H1 (cell line): ENCODE measurements around the gene TFCP2L1. TPM values are rescaled to one million over a fixed set of nuclear protein-coding genes. Genes with fewer than 3 reads are reported as not detected.

Source experiments
- CTCF ChIA-PET: fragments of 300-600 bp; sonication (Branson Sonifier 250); formaldehyde crosslinking; loops from one replicate; lab custom pipeline; 2021; ENCODE audit not compliant: partially characterized antibody; lab: Charles Lee
- POLR2A ChIA-PET: fragments of 300-600 bp; sonication (Branson Sonifier 250); formaldehyde crosslinking; loops from one replicate; lab custom pipeline; 2021; ENCODE audit warnings: inconsistent platforms; ENCODE audit not compliant: partially characterized antibody; lab: Charles Lee
- DNase-seq, 2 experiments: peaks; one replicate each; pipeline versions ENCODE4 v3.0.0 to v3.0.0-alpha.2; 2010 to 2022; ENCODE audit warnings: low spot score in 2 of 2, low read depth in 1 of 2, mixed read lengths in 1 of 2
- FAIRE-seq: peaks from 2 replicates; lab custom pipeline; 2011; peaks lifted over from hg19 to GRCh38; lab: Jason Lieb, UNC
- H2AFZ ChIP-seq: 2 replicates; pipeline ENCODE4 v1.8.1; 2012; ENCODE audit warnings: low read length, inconsistent platforms
- H2AK5ac ChIP-seq: 2 replicates; pipeline ENCODE4 v1.6.1; 2013; ENCODE audit warnings: low read depth, low read length
- H2BK120ac ChIP-seq: replicated peaks from 2 replicates; pipeline ENCODE3; 2013; ENCODE audit warnings: low read depth, low read length, inconsistent platforms
- H2BK12ac ChIP-seq: 2 replicates; pipeline ENCODE4 v1.6.1; 2013; ENCODE audit warnings: low read depth, low read length
- H2BK15ac ChIP-seq: 2 replicates; pipeline ENCODE4 v1.6.1; 2013; ENCODE audit warnings: low read length
- H2BK20ac ChIP-seq: 2 replicates; pipeline ENCODE4 v1.6.1; 2013; ENCODE audit warnings: low read length
- H2BK5ac ChIP-seq: 2 replicates; pipeline ENCODE4 v1.6.1; 2013; ENCODE audit warnings: low read depth, low read length
- H3K14ac ChIP-seq: 2 replicates; pipeline ENCODE4 v1.6.1; 2013; ENCODE audit warnings: inconsistent platforms; ENCODE audit not compliant: insufficient read length
- H3K18ac ChIP-seq: 2 replicates; pipeline ENCODE4 v1.6.1; 2013; ENCODE audit warnings: low read length; ENCODE audit errors: extremely low read depth
- H3K23ac ChIP-seq: 2 replicates; pipeline ENCODE4 v1.6.1; 2013; ENCODE audit warnings: inconsistent platforms; ENCODE audit not compliant: insufficient read length
- H3K23me2 ChIP-seq: 2 replicates; pipeline ENCODE4 v1.6.1; 2013; ENCODE audit warnings: low read depth, low read length
- H3K27ac ChIP-seq: 2 replicates; pipeline ENCODE4 v1.6.1; 2011; ENCODE audit warnings: low read depth, low read length, inconsistent platforms
- H3K27me3 ChIP-seq, 4 experiments: replicated peaks in 1 of 4; 1 replicate in 1 of 4; 2 replicates in 3 of 4; pipeline versions ENCODE4 v1.6.1 to v1.8.1; 2011 to 2013; ENCODE audit warnings: low read length in 3 of 4, mild to moderate bottlenecking in 3 of 4, inconsistent platforms in 2 of 4, mixed read lengths in 2 of 4, moderate library complexity in 1 of 4; ENCODE audit not compliant: control insufficient read depth in 3 of 4, insufficient read depth in 3 of 4; ENCODE audit errors: extremely low read depth in 1 of 4
- H3K36me3 ChIP-seq, 4 experiments: 2 replicates each; pipeline versions ENCODE4 v1.6.1 to v1.8.1; 2011 to 2013; ENCODE audit warnings: mild to moderate bottlenecking in 4 of 4, low read length in 3 of 4, moderate library complexity in 2 of 4, control low read depth in 1 of 4, inconsistent platforms in 1 of 4; ENCODE audit not compliant: insufficient read depth in 4 of 4, control insufficient read depth in 2 of 4
- H3K4ac ChIP-seq: replicated peaks from 2 replicates; pipeline ENCODE3; 2013; ENCODE audit warnings: low read length, low read depth, mixed read lengths, inconsistent platforms; ENCODE audit not compliant: insufficient read length
- H3K4me1 ChIP-seq, 4 experiments: replicated peaks in 1 of 4; 1 replicate in 1 of 4; 2 replicates in 3 of 4; pipeline versions ENCODE4 v1.6.1 to v1.8.1; 2011 to 2013; ENCODE audit warnings: low read length in 3 of 4, inconsistent platforms in 2 of 4, mixed read lengths in 1 of 4; ENCODE audit not compliant: insufficient read depth in 4 of 4, control insufficient read depth in 3 of 4
- H3K4me2 ChIP-seq, 2 experiments: 2 replicates each; pipeline versions ENCODE4 v1.6.1 to v1.8.1; 2011 to 2013; ENCODE audit warnings: low read depth in 2 of 2, low read length in 2 of 2, control low read depth in 1 of 2, inconsistent platforms in 1 of 2, mild to moderate bottlenecking in 1 of 2; ENCODE audit not compliant: insufficient read depth in 1 of 2
- H3K4me3 ChIP-seq, 4 experiments: fragments of 200-600, 300-600 bp in 1 of 4; sonication (generic), shearing (Covaris generic), sonication (Bioruptor Twin) in 1 of 4; 2 replicates each; pipeline versions ENCODE4 v1.5.1 to v1.8.1; 2011 to 2016; ENCODE audit warnings: low read length in 4 of 4, low read depth in 3 of 4, control low read depth in 2 of 4, inconsistent platforms in 2 of 4, mild to moderate bottlenecking in 2 of 4, mixed read lengths in 1 of 4, moderate library complexity in 1 of 4; ENCODE audit not compliant: insufficient read depth in 2 of 4; ENCODE audit errors: extremely low read depth in 1 of 4
- H3K56ac ChIP-seq: replicated peaks from 2 replicates; pipeline ENCODE3; 2013; ENCODE audit warnings: low read depth, mild to moderate bottlenecking, mixed read lengths, low read length, inconsistent platforms; ENCODE audit not compliant: insufficient read length
- H3K79me1 ChIP-seq: 2 replicates; pipeline ENCODE4 v1.6.1; 2013; ENCODE audit warnings: low read depth, low read length, control low read depth
- H3K79me2 ChIP-seq, 2 experiments: 2 replicates each; pipeline versions ENCODE4 v1.6.1 to v1.8.1; 2012 to 2013; ENCODE audit warnings: low read length in 2 of 2, mild to moderate bottlenecking in 2 of 2, inconsistent platforms in 1 of 2; ENCODE audit not compliant: insufficient read depth in 2 of 2, control insufficient read depth in 1 of 2
- H3K9ac ChIP-seq, 4 experiments: replicated peaks in 1 of 4; 1 replicate in 1 of 4; 2 replicates in 3 of 4; pipeline versions ENCODE4 v1.6.1 to v1.8.1; 2011 to 2013; ENCODE audit warnings: low read depth in 3 of 4, low read length in 3 of 4, control low read depth in 2 of 4, mild to moderate bottlenecking in 2 of 4, moderate library complexity in 2 of 4, inconsistent platforms in 1 of 4; ENCODE audit errors: extremely low read depth in 1 of 4
- H3K9me3 ChIP-seq, 2 experiments: 2 replicates each; pipeline versions ENCODE4 v1.6.1 to v1.8.1; 2012 to 2013; ENCODE audit warnings: mild to moderate bottlenecking in 2 of 2, moderate library complexity in 2 of 2, control low read depth in 1 of 2, inconsistent platforms in 1 of 2, low read depth in 1 of 2, low read length in 1 of 2, mixed read lengths in 1 of 2; ENCODE audit not compliant: insufficient read depth in 2 of 2
- H4K20me1 ChIP-seq, 2 experiments: replicated peaks in 1 of 2; 2 replicates each; pipeline versions ENCODE3 to v1.8.1; 2011 to 2013; ENCODE audit warnings: inconsistent platforms in 2 of 2, low read length in 2 of 2, mild to moderate bottlenecking in 1 of 2; ENCODE audit not compliant: insufficient read depth in 2 of 2, control insufficient read depth in 1 of 2
- H4K5ac ChIP-seq: 2 replicates; pipeline ENCODE4 v1.6.1; 2013; ENCODE audit warnings: low read length, low read depth, mixed read lengths, inconsistent platforms; ENCODE audit not compliant: insufficient read length
- H4K8ac ChIP-seq: 2 replicates; pipeline ENCODE4 v1.8.0; 2013; ENCODE audit warnings: mild to moderate bottlenecking, moderate library complexity, low read length, inconsistent platforms; ENCODE audit not compliant: insufficient read depth; ENCODE audit errors: extremely low read depth
- H4K91ac ChIP-seq: replicated peaks from 2 replicates; pipeline ENCODE3; 2013; ENCODE audit warnings: low read length, mixed read lengths, inconsistent platforms; ENCODE audit not compliant: insufficient read length
- BACH1 ChIP-seq: IDR thresholded peaks from 2 replicates; pipeline ENCODE4 v1.6.1; 2012; ENCODE audit warnings: low read length, improper control_type of control experiment
- BRCA1 ChIP-seq: IDR thresholded peaks from 2 replicates; pipeline ENCODE4 v1.6.1; 2012; ENCODE audit warnings: low read depth, low read length, improper control_type of control experiment
- CTCF ChIP-seq, 3 experiments: IDR thresholded peaks; 1 replicate in 2 of 3; 2 replicates in 1 of 3; pipeline versions ENCODE4 v1.5.1 to v1.6.1; 2011; ENCODE audit warnings: low read length in 3 of 3, mild to moderate bottlenecking in 3 of 3, inconsistent platforms in 2 of 3, low read depth in 1 of 3, moderate library complexity in 1 of 3; ENCODE audit not compliant: insufficient read depth in 1 of 3; ENCODE audit errors: control extremely low read depth in 1 of 3
- KDM4A ChIP-seq: IDR thresholded peaks from one replicate; pipeline ENCODE4 v1.7.1; 2012; ENCODE audit warnings: low read depth, mild to moderate bottlenecking, moderate library complexity, low read length, inconsistent platforms; ENCODE audit not compliant: severe bottlenecking
- KDM5A ChIP-seq: fragments of 200-600 bp; IDR thresholded peaks from 2 replicates; pipeline ENCODE4 v1.7.1; 2012; ENCODE audit warnings: mild to moderate bottlenecking, low read length, inconsistent platforms, mixed read lengths
- MAX ChIP-seq: IDR thresholded peaks from 2 replicates; pipeline ENCODE4 v1.6.1; 2012; ENCODE audit warnings: inconsistent platforms
- RAD21 ChIP-seq, 2 experiments: IDR thresholded peaks in 1 of 2; conservative IDR thresholded peaks in 1 of 2; 2 replicates each; pipeline ENCODE4 v1.6.1; 2011; ENCODE audit warnings: low read depth in 2 of 2, low read length in 2 of 2, improper control_type of control experiment in 1 of 2, inconsistent platforms in 1 of 2, mild to moderate bottlenecking in 1 of 2, moderate library complexity in 1 of 2
- SAP30 ChIP-seq: fragments of 300-600 bp; sonication (generic); IDR thresholded peaks from 2 replicates; pipeline ENCODE4 v1.7.1; 2012; ENCODE audit warnings: low read length, moderate library complexity, mild to moderate bottlenecking, inconsistent platforms; ENCODE audit not compliant: insufficient read depth, insufficient replicate concordance
- WGBS, 2 experiments: shearing (Covaris generic) in 1 of 2; methylation state at CpG; one replicate each; pipeline versions ENCODE4 v1.1.6 to v1.1.7; 2013 to 2015; ENCODE audit warnings: low lambda C conversion rate in 2 of 2, mixed read lengths in 2 of 2, inconsistent platforms in 1 of 2, low coverage in 1 of 2, missing lambda C conversion rate in 1 of 2; ENCODE audit not compliant: insufficient replicate concordance in 2 of 2, insufficient coverage in 1 of 2, insufficient read length in 1 of 2; ENCODE audit errors: extremely low coverage in 1 of 2, missing lambda C conversion rate in 1 of 2; 5-methylcytosine and 5-hydroxymethylcytosine counted together
- polyA plus RNA-seq, 7 experiments: library from polyadenylated mRNA; depleted of rRNA in 3 of 7; stranded (reverse) in 5 of 7; unstranded in 2 of 7; fragments of >200 nt in 5 of 7; fragments of 200-250 nt in 2 of 7; gene quantifications; 1 replicate in 5 of 7; 2 replicates in 1 of 7; 4 replicates in 1 of 7; pipeline versions ENCODE4 v1.2.1 to v1.2.3, GENCODE V29; 2011 to 2013; ENCODE audit warnings: missing spikeins in 2 of 7, mixed read lengths in 2 of 7
- total RNA-seq: library from RNA; stranded (reverse); fragmentation: NEBNext Ultra II Directional; extraction: Animal tissue kit (Norgen Biotek cat#: 25700); gene quantifications from 2 replicates; pipeline ENCODE4 v1.2.1, GENCODE V29; 2021

TFCP2L1 gene
- total and polyA plus RNA-seq, 2 of the 8 experiments (the other 6 are each of a cell fraction or from before 2014, with no cell fraction given), result 1.5 to 3.8 TPM

- no peaks in the 10 kb centered on the region for H3K36me3 ChIP-seq
- H2BK5ac ChIP-seq, result no peak overlapping the region
- peaks cover 0 to 2% of the 10 kb centered on the region in 2 experiments for H4K20me1 ChIP-seq
- H2BK15ac ChIP-seq, result no peak overlapping the region
- ChIA-PET CTCF (interaction anchor here (0.9 to 1.3 kb wide), 2 partner anchors 11 to 22 kb away, joined by 3 to 4 read pairs; no protein-coding TSS in a partner anchor), POLR2A (no interaction called here)
- H3K4me3 ChIP-seq, result no peak overlapping the region
- H3K4me2 ChIP-seq, result no peak overlapping the region
- H3K79me1 ChIP-seq, result no peaks in the 10 kb centered on the region
- no peaks in the 10 kb centered on the region for H3K23me2 ChIP-seq
- H4K8ac ChIP-seq, result no peak overlapping the region; the same call in 1 of the 2 replicates
- no peaks in the 10 kb centered on the region for H3K27me3 ChIP-seq
- DNase-seq (no peak), FAIRE-seq (no peak)
- no peaks in the 10 kb centered on the region for H3K4me1 ChIP-seq
- no peak overlapping the region for H3K23ac ChIP-seq
- WGBS, 2 experiments, result 89% methylated on average over 9 of the region's 9 CpGs; no CpG with 5 or more reads in 1 of the 2 experiments
- H3K4ac ChIP-seq, result no peak overlapping the region
- H2BK12ac ChIP-seq, result no peak overlapping the region
- no peaks in the 10 kb centered on the region for H3K9me3 ChIP-seq
- H3K14ac ChIP-seq, result no peak overlapping the region
- H3K9ac ChIP-seq, result no peak overlapping the region
- no peak overlapping the region for H2BK120ac ChIP-seq
- no peak overlapping the region for H4K91ac ChIP-seq
- no peak overlapping the region for H4K5ac ChIP-seq
- H3K27ac ChIP-seq, result no peak overlapping the region
- H2AK5ac ChIP-seq, result no peak overlapping the region
- no peak overlapping the region for H3K18ac ChIP-seq
- no peak overlapping the region for H3K56ac ChIP-seq
- no peak overlapping the region for H2AFZ ChIP-seq
- H3K79me2 ChIP-seq, result no peaks in the 10 kb centered on the region
- H2BK20ac ChIP-seq, result no peak overlapping the region
- no peak for TF ChIP-seq BRCA1
- 0 out of 4 replicates have a peak, but pooled peaks have one; percentile 6 to 7 for TF ChIP-seq RAD21 (IDR thresholded peaks at IDR 0.05 in 1 of 2, conservative IDR thresholded peaks at IDR 0.05 in 1 of 2; ENCODE audit: low read depth in 2 of 2, low read length in 2 of 2)
- no peak for TF ChIP-seq KDM5A
- no peak for TF ChIP-seq KDM4A
- no peak for TF ChIP-seq BACH1
- TF ChIP-seq MAX, result peak; percentile 15; the same call in 1 of the 2 replicates
- peak in 2 of 3 experiments; percentile 31 to 36; a peak in 2 of 4 replicates for TF ChIP-seq CTCF (IDR thresholded peaks at IDR 0.05; ENCODE audit: control extremely low read depth in 1 of 3, insufficient read depth in 1 of 3, low read depth in 1 of 3, low read length in 3 of 3)
- TF ChIP-seq SAP30, result no peak
Observed at GRCh38 chr2:121263996-121264715, 20.8 kb downstream of the TFCP2L1 start.
